ENCODE results near the gene AHNAK. TPM values are rescaled to one million over a fixed set of nuclear protein-coding genes. Genes with fewer than 3 reads are reported as not detected.
"Not testable (repeated sequence)": the region's sequence is repeated elsewhere in the genome, so short reads cannot be mapped to it uniquely, and the experiment has no call there.

AHNAK gene
- total and polyA plus RNA-seq, 8 donors = 176 to 636 (median 219) TPM

DNA sequence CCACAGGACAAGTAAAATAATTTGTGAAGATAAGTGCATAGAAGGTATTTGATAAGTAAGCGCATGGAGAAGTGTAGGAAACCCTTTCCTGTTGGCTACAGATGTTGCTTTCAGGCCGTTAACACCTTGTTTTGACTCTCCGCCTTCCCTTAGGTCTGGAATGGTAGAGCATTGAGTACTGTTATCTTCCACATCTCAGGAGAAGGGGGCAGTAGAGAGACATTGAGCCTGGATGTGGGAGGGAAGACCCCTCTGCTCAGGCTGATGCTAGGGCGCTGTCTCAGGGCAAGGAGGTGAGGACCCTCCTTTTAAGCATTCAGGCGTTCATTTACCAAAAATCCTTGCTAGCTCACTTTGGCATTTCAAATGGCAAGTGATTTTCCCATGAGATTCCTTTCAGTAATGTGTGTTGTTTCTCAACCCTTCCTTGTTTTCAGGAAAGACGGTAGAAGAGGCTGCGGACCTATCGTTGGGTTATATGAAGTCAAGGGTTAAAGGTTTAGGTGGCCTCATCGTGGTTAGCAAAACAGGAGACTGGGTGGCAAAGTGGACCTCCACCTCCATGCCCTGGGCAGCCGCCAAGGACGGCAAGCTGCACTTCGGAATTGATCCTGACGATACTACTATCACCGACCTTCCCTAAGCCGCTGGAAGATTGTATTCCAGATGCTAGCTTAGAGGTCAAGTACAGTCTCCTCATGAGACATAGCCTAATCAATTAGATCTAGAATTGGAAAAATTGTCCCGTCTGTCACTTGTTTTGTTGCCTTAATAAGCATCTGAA lies 154.8 kb downstream of the AHNAK start:
- intact Hi-C loops (cut with DNase I) = no loop called here
- no peaks in the 10 kb centered on the region for H3K27me3 ChIP-seq
- TF ChIP-seq, protein P1, sequence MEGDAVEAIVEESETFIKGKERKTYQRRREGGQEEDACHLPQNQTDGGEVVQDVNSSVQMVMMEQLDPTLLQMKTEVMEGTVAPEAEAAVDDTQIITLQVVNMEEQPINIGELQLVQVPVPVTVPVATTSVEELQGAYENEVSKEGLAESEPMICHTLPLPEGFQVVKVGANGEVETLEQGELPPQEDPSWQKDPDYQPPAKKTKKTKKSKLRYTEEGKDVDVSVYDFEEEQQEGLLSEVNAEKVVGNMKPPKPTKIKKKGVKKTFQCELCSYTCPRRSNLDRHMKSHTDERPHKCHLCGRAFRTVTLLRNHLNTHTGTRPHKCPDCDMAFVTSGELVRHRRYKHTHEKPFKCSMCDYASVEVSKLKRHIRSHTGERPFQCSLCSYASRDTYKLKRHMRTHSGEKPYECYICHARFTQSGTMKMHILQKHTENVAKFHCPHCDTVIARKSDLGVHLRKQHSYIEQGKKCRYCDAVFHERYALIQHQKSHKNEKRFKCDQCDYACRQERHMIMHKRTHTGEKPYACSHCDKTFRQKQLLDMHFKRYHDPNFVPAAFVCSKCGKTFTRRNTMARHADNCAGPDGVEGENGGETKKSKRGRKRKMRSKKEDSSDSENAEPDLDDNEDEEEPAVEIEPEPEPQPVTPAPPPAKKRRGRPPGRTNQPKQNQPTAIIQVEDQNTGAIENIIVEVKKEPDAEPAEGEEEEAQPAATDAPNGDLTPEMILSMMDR (IDR thresholded peaks at IDR 0.05) = no peak
- no peaks in the 10 kb centered on the region for H3K36me3 ChIP-seq
- DNase-seq (no peak), ATAC-seq (no peak)
- H3K27ac ChIP-seq = no peak overlapping the region
- no peak overlapping the region for H3K4me3 ChIP-seq
- peaks cover 5 to 9% of the 10 kb centered on the region in 2 donors for H3K4me1 ChIP-seq
- no peaks in the 10 kb centered on the region for H3K9me3 ChIP-seq

- DNase-seq (no peak), ATAC-seq (no peak)
- intact Hi-C loops (cut with DNase I) = no loop called here
These were observed 155.9 kb downstream of the AHNAK start for GRCh38 chr11:62390722-62391121.

DNA sequence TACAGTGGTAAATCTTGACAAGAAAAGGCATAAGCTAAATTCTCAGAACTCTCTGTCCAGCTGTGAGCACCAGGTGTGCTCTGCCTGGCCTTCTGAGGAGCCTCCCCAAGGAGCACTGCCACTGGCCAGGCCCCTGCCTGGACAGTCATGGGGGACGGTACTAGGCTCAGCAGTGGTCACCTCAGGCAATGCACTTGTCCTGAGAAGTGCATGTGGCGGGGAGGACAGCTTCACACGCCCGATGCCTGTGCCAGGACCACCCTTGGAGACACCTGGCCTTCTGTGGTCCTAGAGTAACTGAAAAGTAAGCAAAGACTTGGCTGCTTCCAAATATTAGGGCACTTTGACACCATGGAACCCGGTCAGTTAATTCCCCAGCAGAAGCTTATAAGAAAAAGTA lies 156.4 kb downstream of the AHNAK start:
- no peaks in the 10 kb centered on the region for H3K9me3 ChIP-seq
- TF ChIP-seq, protein P1 (IDR thresholded peaks at IDR 0.05) = no peak
- H3K4me3 ChIP-seq = no peak overlapping the region
- H3K27ac ChIP-seq = no peak overlapping the region
- peaks cover 3 to 7% of the 10 kb centered on the region in 2 donors for H3K4me1 ChIP-seq
- H3K36me3 ChIP-seq = no peaks in the 10 kb centered on the region
- no peaks in the 10 kb centered on the region for H3K27me3 ChIP-seq
- ATAC-seq (no peak), DNase-seq (no peak)
- intact Hi-C loops (cut with DNase I) = no loop called here

More at GRCh38 chr11:62390722-62391121, 155.9 kb downstream of the AHNAK start:
- Histone ChIP-seq H3K4me1 (peaks cover 5 to 9% of the 10 kb centered on the region in 2 donors), H3K36me3 (no peaks in the 10 kb centered on the region), H3K4me3 (no peak overlapping the region), H3K27me3 (no peaks in the 10 kb centered on the region), H3K27ac (no peak overlapping the region), H3K9me3 (no peaks in the 10 kb centered on the region)
- TF ChIP-seq, protein P1 (IDR thresholded peaks at IDR 0.05) = no peak

DNA sequence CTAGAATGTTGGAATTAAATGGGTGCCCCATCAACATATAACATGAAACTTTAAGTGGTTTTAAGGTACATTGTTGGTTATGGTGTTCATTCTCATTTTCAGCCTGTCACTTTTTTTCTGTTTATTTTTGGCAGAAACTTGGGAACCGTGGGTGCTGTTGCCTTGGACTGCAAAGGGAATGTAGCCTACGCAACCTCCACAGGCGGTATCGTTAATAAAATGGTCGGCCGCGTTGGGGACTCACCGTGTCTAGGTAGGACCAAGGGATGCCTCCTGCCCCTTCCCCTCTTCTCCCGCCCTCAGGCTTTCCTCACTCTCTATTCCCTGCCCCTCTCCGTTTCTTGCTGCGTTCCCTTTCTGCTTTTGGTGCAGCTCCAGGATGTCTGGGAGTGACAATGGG lies 157.6 kb downstream of the AHNAK start:
- intact Hi-C loops (cut with DNase I) = no loop called here
- no peak overlapping the region for H3K27ac ChIP-seq
- no peaks in the 10 kb centered on the region for H3K36me3 ChIP-seq
- no peak for ATAC-seq
- H3K27me3 ChIP-seq = no peaks in the 10 kb centered on the region
- DNase-seq = no peak
- H3K4me3 ChIP-seq = no peak overlapping the region
- H3K9me3 ChIP-seq = no peaks in the 10 kb centered on the region
- H3K4me1 ChIP-seq = no peaks in the 10 kb centered on the region
- TF ChIP-seq, protein P1 (IDR thresholded peaks at IDR 0.05) = no peak

- ATAC-seq = no peak
- TF ChIP-seq, protein P1 (IDR thresholded peaks at IDR 0.05) = no peak
- no peaks in the 10 kb centered on the region for H3K4me1 ChIP-seq
- no peaks in the 10 kb centered on the region for H3K27me3 ChIP-seq
- no peak for DNase-seq
- no peak overlapping the region for H3K27ac ChIP-seq
- no peaks in the 10 kb centered on the region for H3K36me3 ChIP-seq
- H3K4me3 ChIP-seq = no peak overlapping the region
- H3K9me3 ChIP-seq = no peaks in the 10 kb centered on the region
- intact Hi-C loops (cut with DNase I) = no loop called here
These were observed 159.2 kb downstream of the AHNAK start for GRCh38 chr11:62387381-62387780.

- ATAC-seq; intact Hi-C loops (cut with DNase I); DNase-seq: not testable (repeated sequence)
These were observed 160.5 kb downstream of the AHNAK start for GRCh38 chr11:62386083-62386482.

More at GRCh38 chr11:62386083-62386482, 160.5 kb downstream of the AHNAK start:
- H3K27me3 ChIP-seq, H3K36me3 ChIP-seq, H3K4me3 ChIP-seq, H3K9me3 ChIP-seq, H3K27ac ChIP-seq, H3K4me1 ChIP-seq: not testable (repeated sequence)

All from left lung (tissue), 10 donors.